Testis (tissue), 3 donors: ENCODE measurements around the gene GPR146. TPM values are rescaled to one million over a fixed set of nuclear protein-coding genes. Genes with fewer than 3 reads are reported as not detected.

ENCODE experiments used
- DNase-seq: peaks from one replicate; pipeline ENCODE4 v3.0.0-alpha.2; 2019
- H3K27ac ChIP-seq, 2 donors: fragments of 200-600 bp; sonication (generic); one replicate each; pipeline ENCODE4 v1.5.1; 2019
- H3K27me3 ChIP-seq: fragments of 200-600 bp; sonication (generic); one replicate; pipeline ENCODE4 v1.5.1; 2019
- H3K36me3 ChIP-seq: fragments of 200-600 bp; sonication (generic); one replicate; pipeline ENCODE4 v1.5.1; 2017; ENCODE audit warnings: low read depth; ENCODE audit errors: missing control alignments
- H3K4me1 ChIP-seq: fragments of 200-600 bp; sonication (generic); one replicate; pipeline ENCODE4 v1.5.1; 2019
- H3K4me3 ChIP-seq, 2 donors: fragments of 200-600 bp; sonication (generic); one replicate each; pipeline ENCODE4 v1.5.1; 2017 to 2019
- H3K9me3 ChIP-seq: fragments of 200-600 bp; sonication (generic); one replicate; pipeline ENCODE4 v1.5.1; 2017
- CTCF ChIP-seq, 3 experiments: fragments of 450-650 bp in 2 of 3; fragments of 200-600 bp in 1 of 3; sonication (generic) in 1 of 3; IDR thresholded peaks; one replicate each; pipeline ENCODE4 v1.5.1; 2016 to 2019; ENCODE audit warnings: antibody characterized with exemption in 3 of 3, mild to moderate bottlenecking in 2 of 3, moderate library complexity in 1 of 3
- POLR2A ChIP-seq: fragments of 450-650 bp; IDR thresholded peaks from one replicate; pipeline ENCODE4 v1.6.1; 2017; ENCODE audit warnings: antibody characterized with exemption, mild to moderate bottlenecking, moderate library complexity
- WGBS, 2 donors: methylation state at CpG; one replicate each; pipeline ENCODE4 v1.1.5; 2018; 5-methylcytosine and 5-hydroxymethylcytosine counted together
- intact Hi-C: fragments of 100-400 bp; cut with DNase I; formaldehyde crosslinking; loops from one replicate; pipeline ENCODE4 v1.15.1; 2023; ENCODE audit warnings: low total_unique reads
- polyA plus RNA-seq: library from polyadenylated mRNA; stranded (reverse); fragments of 350-450 nt; fragmentation: Illumina TruSeq; extraction: RNeasy Lipid Tissue Mini Kit (QIAGEN cat#74804); gene quantifications from one replicate; pipeline ENCODE4 v1.2.3, GENCODE V29; 2014; ENCODE audit warnings: low read depth, low replicate concordance; ENCODE audit not compliant: insufficient read depth
- total RNA-seq, 2 donors: library from RNA; depleted of rRNA; stranded (reverse); fragments of >200 nt; gene quantifications; one replicate each; pipeline ENCODE4 v1.2.3, GENCODE V29; 2016

Gene GPR146
- total and polyA plus RNA-seq, 3 donors from 2014 or later, result 5.3 to 14.4 (median 14.2) TPM

- intact Hi-C loops, result no loop called here
Observed at GRCh38 chr7:1054438-1054837, 10.1 kb downstream of the GPR146 start.

GRCh38 chr7:1054861-1055450 is 10.6 kb downstream of the GPR146 start:
- 36 to 48% methylated on average over 22 to 29 of the region's 32 CpGs for WGBS, 2 donors
- H3K36me3 ChIP-seq, result no peaks in the 10 kb centered on the region
- intact Hi-C loops, result no loop called here
- TF ChIP-seq POLR2A (no peak), CTCF (IDR thresholded peaks at IDR 0.05) (no peak)
- H3K27ac ChIP-seq, result peak overlapping the region; percentile 54 to 63
- H3K4me3 ChIP-seq, result no peak overlapping the region
- H3K27me3 ChIP-seq, result no peaks in the 10 kb centered on the region
- peaks cover 29% of the 10 kb centered on the region for H3K4me1 ChIP-seq
- DNase-seq, result peak; percentile 82
- no peaks in the 10 kb centered on the region for H3K9me3 ChIP-seq

More at GRCh38 chr7:1054438-1054837, 10.1 kb downstream of the GPR146 start:
- Histone ChIP-seq H3K36me3 (no peaks in the 10 kb centered on the region), H3K4me1 (peaks cover 29% of the 10 kb centered on the region), H3K4me3 (no peak overlapping the region), H3K27me3 (no peaks in the 10 kb centered on the region), H3K9me3 (no peaks in the 10 kb centered on the region), H3K27ac (peak overlapping the region; percentile 54 to 63)
- DNase-seq, result peak; percentile 48
- 60 to 71% methylated on average over 1 to 25 of the region's 25 CpGs for WGBS, 2 donors
- no peak for TF ChIP-seq CTCF (IDR thresholded peaks at IDR 0.05)

GRCh38 chr7:1055491-1055955 is 11.2 kb downstream of the GPR146 start:
- no peak overlapping the region for H3K4me3 ChIP-seq
- H3K36me3 ChIP-seq, result no peaks in the 10 kb centered on the region
- DNase-seq, result no peak
- H3K4me1 ChIP-seq, result peaks cover 29% of the 10 kb centered on the region
- intact Hi-C loops, result no loop called here
- WGBS, 2 donors, result 54 to 76% methylated on average over 10 to 15 of the region's 15 CpGs
- H3K27ac ChIP-seq, result peak overlapping the region in 1 of 2 donors; percentile 63
- H3K9me3 ChIP-seq, result no peaks in the 10 kb centered on the region
- H3K27me3 ChIP-seq, result no peaks in the 10 kb centered on the region
- TF ChIP-seq CTCF (IDR thresholded peaks at IDR 0.05) (no peak), POLR2A (no peak)

GRCh38 chr7:1055956-1056784 is 11.8 kb downstream of the GPR146 start:
- intact Hi-C loops, result no loop called here
- Histone ChIP-seq H3K4me3 (no peak overlapping the region), H3K36me3 (no peaks in the 10 kb centered on the region), H3K27ac (no peak overlapping the region), H3K4me1 (peaks cover 29% of the 10 kb centered on the region), H3K9me3 (no peaks in the 10 kb centered on the region), H3K27me3 (no peaks in the 10 kb centered on the region)
- TF ChIP-seq CTCF (IDR thresholded peaks at IDR 0.05) (no peak), POLR2A (no peak)
- WGBS, 2 donors, result 80 to 100% methylated on average over 2 to 27 of the region's 36 CpGs
- DNase-seq, result no peak
